Uterus (tissue), 2 donors: ENCODE measurements around the gene GP5.

Experiments used
- CTCF ChIP-seq, 4 experiments: fragments of 200-600 bp in 2 of 4; fragments of 450-650 bp in 2 of 4; sonication (generic) in 2 of 4; IDR thresholded peaks; one replicate each; pipeline ENCODE4 v1.5.1; 2016 to 2019; ENCODE audit warnings: antibody characterized with exemption in 4 of 4, mild to moderate bottlenecking in 2 of 4, moderate library complexity in 1 of 4
- POLR2A ChIP-seq, 2 donors: fragments of 450-650 bp; IDR thresholded peaks; one replicate each; pipeline ENCODE4 v1.6.1; 2016; ENCODE audit warnings: antibody characterized with exemption in 2 of 2, mild to moderate bottlenecking in 1 of 2, moderate library complexity in 1 of 2

DNA sequence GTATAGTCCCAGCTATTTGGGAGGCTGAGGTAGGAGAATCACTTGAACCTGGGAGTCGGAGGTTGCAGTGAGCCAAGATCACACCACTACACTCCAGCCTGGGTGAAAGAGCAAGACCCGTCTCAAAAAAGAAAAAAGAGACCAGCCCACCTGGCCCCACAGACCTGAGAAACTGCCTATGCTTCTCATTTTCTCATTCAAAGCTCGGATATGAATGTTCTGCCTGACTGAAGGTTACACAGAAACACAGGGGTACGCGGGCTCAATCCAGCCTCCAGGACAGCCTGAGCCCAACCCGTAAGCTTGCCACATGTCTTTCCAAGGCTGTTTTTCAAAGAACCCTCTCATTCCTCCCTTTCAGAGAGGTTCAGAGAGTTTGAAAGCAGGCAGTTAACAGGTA lies 19.8 kb downstream of the GP5 start:
- TF ChIP-seq CTCF (IDR thresholded peaks at IDR 0.05) (no peak), POLR2A (IDR thresholded peaks at IDR 0.05) (no peak)
